Endothelial cell of umbilical vein (primary cell): Measurements from ENCODE around the gene CCRL2.

Experiments
- JUN ChIP-seq: IDR thresholded peaks from 2 replicates; pipeline ENCODE4 v1.6.1; 2011; ENCODE audit warnings: borderline replicate concordance, low read depth; ENCODE audit not compliant: insufficient read length, insufficient read depth
- POLR2A ChIP-seq: IDR thresholded peaks from 2 replicates; pipeline ENCODE4 v1.6.1; 2012; ENCODE audit warnings: low read depth, mild to moderate bottlenecking, control low read depth, low read length
- POLR2AphosphoS5 ChIP-seq: IDR thresholded peaks from 2 replicates; pipeline ENCODE4 v1.6.1; 2012; ENCODE audit warnings: low read depth, mild to moderate bottlenecking, control low read depth, low read length, moderate library complexity; ENCODE audit not compliant: insufficient read depth
- TF ChIP-seq, protein P1 (sequence below), 2 donors: IDR thresholded peaks; 1 replicate in 1 of 2; 2 replicates in 1 of 2; pipeline ENCODE4 v1.5.1; 2011; ENCODE audit warnings: low read length in 2 of 2, mild to moderate bottlenecking in 2 of 2, moderate library complexity in 2 of 2, control low read depth in 1 of 2, inconsistent platforms in 1 of 2, low read depth in 1 of 2; ENCODE audit not compliant: insufficient read depth in 1 of 2; ENCODE audit errors: extremely low read depth in 1 of 2

GRCh38 chr3:46406443-46406787 lies 644 bp upstream of the CCRL2 start:
- TF ChIP-seq, protein P1, sequence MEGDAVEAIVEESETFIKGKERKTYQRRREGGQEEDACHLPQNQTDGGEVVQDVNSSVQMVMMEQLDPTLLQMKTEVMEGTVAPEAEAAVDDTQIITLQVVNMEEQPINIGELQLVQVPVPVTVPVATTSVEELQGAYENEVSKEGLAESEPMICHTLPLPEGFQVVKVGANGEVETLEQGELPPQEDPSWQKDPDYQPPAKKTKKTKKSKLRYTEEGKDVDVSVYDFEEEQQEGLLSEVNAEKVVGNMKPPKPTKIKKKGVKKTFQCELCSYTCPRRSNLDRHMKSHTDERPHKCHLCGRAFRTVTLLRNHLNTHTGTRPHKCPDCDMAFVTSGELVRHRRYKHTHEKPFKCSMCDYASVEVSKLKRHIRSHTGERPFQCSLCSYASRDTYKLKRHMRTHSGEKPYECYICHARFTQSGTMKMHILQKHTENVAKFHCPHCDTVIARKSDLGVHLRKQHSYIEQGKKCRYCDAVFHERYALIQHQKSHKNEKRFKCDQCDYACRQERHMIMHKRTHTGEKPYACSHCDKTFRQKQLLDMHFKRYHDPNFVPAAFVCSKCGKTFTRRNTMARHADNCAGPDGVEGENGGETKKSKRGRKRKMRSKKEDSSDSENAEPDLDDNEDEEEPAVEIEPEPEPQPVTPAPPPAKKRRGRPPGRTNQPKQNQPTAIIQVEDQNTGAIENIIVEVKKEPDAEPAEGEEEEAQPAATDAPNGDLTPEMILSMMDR (IDR thresholded peaks at IDR 0.05; ENCODE audit: extremely low read depth in 1 of 2, insufficient read depth in 1 of 2, low read depth in 1 of 2, low read length in 2 of 2): no peak
- TF ChIP-seq POLR2A (no peak), JUN (no peak), POLR2AphosphoS5 (no peak)
